ENCODE results near the gene TIMP1. TPM values are rescaled to one million over a fixed set of nuclear protein-coding genes. Genes with fewer than 3 reads are reported as not detected.

The TIMP1 gene
- total RNA-seq, 4 donors from 2014 or later, result 10.9 to 90.6 (median 36.7) TPM

DNA sequence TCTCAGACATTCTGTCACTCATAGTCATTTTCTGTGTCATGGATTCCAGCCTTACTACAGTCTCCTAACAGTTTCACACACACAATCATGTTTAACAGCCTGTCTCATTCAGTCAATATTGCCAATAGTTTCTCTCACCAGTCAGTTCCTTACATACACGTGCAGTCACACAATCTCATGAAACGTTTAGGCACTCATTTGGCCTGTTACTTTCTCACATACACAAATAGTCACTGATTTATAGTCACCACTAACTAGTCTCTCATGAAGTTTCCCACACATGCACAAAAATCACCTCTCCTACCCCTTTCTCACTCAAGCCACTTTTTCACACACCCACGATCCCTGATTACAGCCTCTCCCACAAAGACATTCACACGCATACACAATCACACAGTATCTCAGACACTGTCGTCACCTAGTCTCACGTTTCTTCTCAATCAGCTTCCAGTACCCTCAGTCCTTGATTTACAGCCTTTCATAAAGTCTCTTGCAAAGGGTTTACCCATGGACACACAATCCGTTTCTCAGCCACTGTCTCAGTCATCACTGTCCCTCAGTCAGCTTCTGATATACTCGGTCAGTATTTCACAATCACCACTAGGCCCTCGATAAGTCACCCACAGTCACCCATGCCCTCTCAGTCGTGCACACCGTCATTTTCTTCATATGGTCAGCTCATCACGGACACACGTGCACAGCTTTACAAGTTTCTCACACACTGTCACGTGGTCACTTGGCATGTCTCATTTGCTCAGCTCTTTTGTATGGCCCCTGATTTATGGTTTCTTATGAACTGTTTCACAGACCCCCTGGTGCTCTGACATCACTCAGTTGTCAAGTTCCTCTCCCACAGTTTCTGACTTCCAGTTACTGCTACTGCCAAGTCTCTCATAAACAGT lies 51.7 kb downstream of the TIMP1 start:
- TF ChIP-seq, protein P1, sequence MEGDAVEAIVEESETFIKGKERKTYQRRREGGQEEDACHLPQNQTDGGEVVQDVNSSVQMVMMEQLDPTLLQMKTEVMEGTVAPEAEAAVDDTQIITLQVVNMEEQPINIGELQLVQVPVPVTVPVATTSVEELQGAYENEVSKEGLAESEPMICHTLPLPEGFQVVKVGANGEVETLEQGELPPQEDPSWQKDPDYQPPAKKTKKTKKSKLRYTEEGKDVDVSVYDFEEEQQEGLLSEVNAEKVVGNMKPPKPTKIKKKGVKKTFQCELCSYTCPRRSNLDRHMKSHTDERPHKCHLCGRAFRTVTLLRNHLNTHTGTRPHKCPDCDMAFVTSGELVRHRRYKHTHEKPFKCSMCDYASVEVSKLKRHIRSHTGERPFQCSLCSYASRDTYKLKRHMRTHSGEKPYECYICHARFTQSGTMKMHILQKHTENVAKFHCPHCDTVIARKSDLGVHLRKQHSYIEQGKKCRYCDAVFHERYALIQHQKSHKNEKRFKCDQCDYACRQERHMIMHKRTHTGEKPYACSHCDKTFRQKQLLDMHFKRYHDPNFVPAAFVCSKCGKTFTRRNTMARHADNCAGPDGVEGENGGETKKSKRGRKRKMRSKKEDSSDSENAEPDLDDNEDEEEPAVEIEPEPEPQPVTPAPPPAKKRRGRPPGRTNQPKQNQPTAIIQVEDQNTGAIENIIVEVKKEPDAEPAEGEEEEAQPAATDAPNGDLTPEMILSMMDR (IDR thresholded peaks at IDR 0.05), result no peak
- TF ChIP-seq POLR2A (IDR thresholded peaks at IDR 0.05), result no peak
- H3K4me1 ChIP-seq, result no peaks in the 10 kb centered on the region

DNA sequence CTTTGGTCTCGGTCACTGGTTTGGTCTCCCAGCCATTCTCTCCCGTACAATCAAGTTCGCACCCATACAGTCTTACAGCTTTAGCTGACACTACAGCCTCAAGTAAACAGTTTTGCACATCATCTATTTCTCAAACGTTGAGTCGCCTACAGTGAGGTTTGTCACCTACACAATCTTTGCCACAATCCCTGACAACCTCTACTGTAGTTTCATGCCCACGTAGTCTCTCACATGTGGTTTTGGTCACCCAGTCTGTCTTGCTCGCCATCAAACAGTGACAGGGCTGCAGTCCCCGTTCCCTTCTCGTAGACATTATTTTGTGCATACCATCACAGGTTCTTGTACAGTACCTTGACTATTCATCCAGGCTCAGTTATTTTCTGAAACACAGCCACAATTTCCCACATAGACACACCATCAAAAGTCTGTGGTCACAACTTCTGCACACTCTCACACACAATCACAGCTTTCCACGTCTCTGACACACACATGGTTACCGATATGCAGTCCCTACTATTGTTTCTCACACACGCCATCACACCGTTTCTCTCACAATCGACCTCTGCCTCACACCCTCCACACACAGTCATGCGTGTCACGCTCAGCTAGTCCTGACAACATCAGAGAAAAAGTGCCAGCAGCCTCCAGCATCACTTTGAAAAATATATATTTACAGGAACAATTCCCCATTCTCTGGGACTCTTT lies 52.8 kb downstream of the TIMP1 start:
- no peak for DNase-seq
- H3K27me3 ChIP-seq, result no peaks in the 10 kb centered on the region
- intact Hi-C loops (cut with DNase I), result no loop called here
- no peaks in the 10 kb centered on the region for H3K4me1 ChIP-seq
- no peak for TF ChIP-seq POLR2A (IDR thresholded peaks at IDR 0.05)
- TF ChIP-seq, protein P1 (IDR thresholded peaks at IDR 0.05), result no peak
- no peak overlapping the region for H3K27ac ChIP-seq
- H3K36me3 ChIP-seq, result peaks cover 3 to 57% (median 13%) of the 10 kb centered on the region in 3 donors
- 78 to 89% methylated on average over 15 to 16 of the region's 16 CpGs for WGBS, 2 donors
- H3K4me3 ChIP-seq, result no peak overlapping the region
- peaks cover 0 to 6% (median 0%) of the 10 kb centered on the region in 3 donors for H3K9me3 ChIP-seq

More for the DNA sequence above, 51.7 kb downstream of the TIMP1 start:
- Histone ChIP-seq H3K27ac (no peak overlapping the region), H3K27me3 (no peaks in the 10 kb centered on the region), H3K36me3 (peaks cover 3 to 47% (median 13%) of the 10 kb centered on the region in 3 donors), H3K4me3 (no peak overlapping the region), H3K9me3 (no peaks in the 10 kb centered on the region)
- intact Hi-C loops (cut with DNase I), result no loop called here
- WGBS, 2 donors, result 68 to 83% methylated on average over 14 of the region's 14 CpGs
- DNase-seq, result no peak

Small RNA genes lying within 50 kb of the gene (small RNA-seq; reads per million reads assigned to genes)
- gene MIR4769, result 0 reads per million in 4 donors

Other genes with a start within 250 kb of the TIMP1 start
- gene ZNF157, start 211.9 kb upstream of the TIMP1 start, total RNA-seq, result under 1 TPM in 2 of 4 donors, not detected in 2; 0.19 to 0.35 TPM
- 1 to 10 TPM; 6.0 to 9.1 (median 7.2) TPM for gene ZNF41, start 99.2 kb upstream of the TIMP1 start, total RNA-seq
- 10 to 100 TPM; 19.8 to 37.4 (median 24.0) TPM for gene ARAF, start 21.2 kb upstream of the TIMP1 start, total RNA-seq
- gene SYN1, start 37.4 kb downstream of the TIMP1 start, total RNA-seq, result under 1 TPM in 1 of 4 donors, not detected in 3; 0.31 TPM
- gene CFP, start 47.5 kb downstream of the TIMP1 start, total RNA-seq, result 1 to 10 TPM in 3 of 4 donors, under 1 TPM in 1; 0.83 to 3.8 (median 1.9) TPM
- 10 to 100 TPM; 11.4 to 22.6 (median 15.9) TPM for gene ELK1, start 68.1 kb downstream of the TIMP1 start, total RNA-seq
- gene UXT, start 76.7 kb downstream of the TIMP1 start, total RNA-seq, result 100 to 1,000 TPM in 2 of 4 donors, 10 to 100 TPM in 2; 44.1 to 128 (median 87.8) TPM

Measured in esophagus squamous epithelium (tissue), 5 donors.